COLO829 (cell line): Measurements from ENCODE around the gene ERP29.
"Not testable (repeated sequence)": the region's sequence is repeated elsewhere in the genome, so short reads cannot be mapped to it uniquely, and the experiment has no call there.

Source experiments
- DNase-seq: peaks from one replicate; pipeline ENCODE4 v3.0.0; 2012; ENCODE audit warnings: low spot score

Gene ERP29

DNA sequence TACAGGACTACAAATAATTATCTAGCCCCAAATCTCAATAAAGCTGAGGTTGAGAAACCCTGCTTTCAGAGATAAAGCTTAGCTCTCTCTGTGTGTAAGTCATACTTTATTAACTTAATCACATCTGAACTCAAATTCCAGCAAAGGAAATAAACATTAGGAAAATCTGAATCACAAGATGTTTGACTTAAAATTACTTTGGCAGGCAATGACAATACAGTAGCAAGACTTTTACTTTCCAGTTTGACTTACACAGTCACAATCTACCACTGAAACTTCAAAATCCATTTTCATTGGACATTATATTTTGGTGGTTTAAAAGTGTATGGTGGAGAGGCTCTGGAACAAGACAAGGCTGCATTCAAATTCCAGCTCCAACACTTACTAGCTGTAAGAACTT is 11.7 kb upstream of the ERP29 start:
- no peak for DNase-seq

DNA sequence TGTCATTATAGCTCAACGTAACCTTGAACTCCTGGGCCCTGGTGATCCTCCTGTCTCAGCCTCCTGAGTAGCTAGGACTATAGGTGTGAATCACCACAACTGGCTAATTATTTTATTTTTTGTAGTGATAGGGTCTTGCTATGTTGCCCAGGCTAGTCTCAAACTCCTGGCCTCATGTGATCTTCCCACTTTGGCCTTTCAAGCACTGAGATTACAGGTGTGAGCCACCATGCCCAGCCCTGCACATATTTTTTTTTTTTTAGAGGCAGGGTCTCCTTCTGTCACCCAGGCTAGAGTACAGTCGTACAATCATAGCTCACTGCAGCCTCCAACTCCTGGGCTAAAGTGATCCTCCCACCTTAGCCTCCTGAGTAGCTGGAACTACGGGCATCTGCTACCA is 9.2 kb upstream of the ERP29 start:
- no peak for DNase-seq

DNA sequence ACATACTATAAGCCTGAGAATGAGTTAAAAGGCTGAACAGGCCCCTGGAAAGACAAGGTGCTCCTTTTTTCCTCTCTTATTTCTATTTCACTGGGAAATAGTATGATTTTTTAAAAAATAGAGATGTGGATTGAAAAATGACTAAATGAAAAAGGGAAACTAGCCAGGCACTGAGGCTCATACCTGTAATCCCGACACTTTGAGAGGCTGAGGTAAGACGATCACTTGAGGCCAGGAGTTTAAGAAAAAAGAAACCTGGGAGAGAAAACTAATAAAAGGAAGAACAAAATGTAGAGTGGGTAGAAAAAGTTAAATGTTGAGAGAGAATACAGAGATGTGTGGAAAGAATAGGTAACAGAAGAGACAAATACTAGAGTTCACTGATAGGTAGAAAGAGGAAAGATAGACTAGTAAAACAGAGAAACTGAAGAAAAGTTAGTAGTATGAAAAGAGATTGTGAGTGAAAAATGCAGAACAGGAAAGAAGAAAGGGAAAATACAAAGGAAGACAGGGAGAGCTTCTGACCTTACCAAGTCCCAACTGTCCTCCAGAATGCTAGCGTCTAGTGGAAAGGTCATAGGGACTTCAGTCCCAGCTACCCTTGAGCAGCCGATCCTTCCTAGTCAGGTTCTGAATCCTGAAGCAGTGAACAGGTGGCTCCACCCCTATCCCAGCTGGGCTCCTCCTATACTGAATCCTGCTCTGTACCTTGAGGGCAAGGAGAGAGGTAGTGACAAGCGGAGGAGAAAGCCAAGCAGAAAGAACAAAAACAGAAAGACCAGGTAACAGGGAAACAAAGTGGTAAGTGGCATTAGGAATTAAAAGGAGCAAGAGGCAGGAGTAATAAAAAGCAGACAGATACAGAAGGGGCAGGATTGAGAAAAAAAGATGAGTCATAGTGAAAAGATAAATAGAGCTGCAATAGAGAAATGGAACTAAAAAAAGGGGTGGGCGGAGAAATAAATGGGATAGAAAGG is 7.5 kb upstream of the ERP29 start:
- no peak for DNase-seq

DNA sequence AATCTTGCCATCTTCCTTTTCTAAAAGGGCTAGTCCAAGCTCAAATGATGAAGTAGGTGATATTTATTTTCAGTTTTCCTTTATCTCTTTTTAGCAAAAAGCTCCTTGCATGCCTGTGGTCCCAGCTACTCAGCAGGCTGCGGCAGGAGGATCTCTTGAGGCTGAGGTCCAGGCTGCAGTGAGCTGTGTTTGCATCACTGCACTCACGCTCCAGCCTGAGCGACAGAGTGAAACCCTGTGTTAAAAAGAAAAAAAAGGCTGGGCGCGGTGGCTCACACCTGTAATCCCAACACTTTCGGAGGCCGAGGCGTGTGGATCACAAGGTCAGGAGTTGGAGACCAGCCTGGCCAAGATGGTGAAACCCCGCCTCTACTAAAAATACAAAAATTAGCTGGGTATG is 5.3 kb upstream of the ERP29 start:
- DNase-seq: no peak

DNA sequence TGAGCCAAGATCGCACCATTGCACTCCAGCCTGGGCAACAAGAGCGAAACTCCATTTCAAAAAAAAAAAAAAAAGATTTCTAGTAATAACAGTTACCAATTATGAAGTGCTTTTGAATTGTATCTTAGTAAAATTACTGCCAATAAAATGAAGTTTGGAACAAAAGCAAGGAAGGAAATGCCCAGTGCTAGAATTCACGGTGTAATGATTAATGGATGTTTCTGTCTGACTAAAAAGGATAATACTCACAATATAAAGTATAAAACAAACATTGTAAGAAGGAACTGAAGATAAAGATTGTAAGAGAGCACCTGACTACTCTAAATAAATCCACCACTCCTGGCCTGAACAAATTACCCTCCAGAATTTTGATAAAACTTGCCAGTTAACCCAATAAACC is 4.3 kb upstream of the ERP29 start:
- no peak for DNase-seq

DNA sequence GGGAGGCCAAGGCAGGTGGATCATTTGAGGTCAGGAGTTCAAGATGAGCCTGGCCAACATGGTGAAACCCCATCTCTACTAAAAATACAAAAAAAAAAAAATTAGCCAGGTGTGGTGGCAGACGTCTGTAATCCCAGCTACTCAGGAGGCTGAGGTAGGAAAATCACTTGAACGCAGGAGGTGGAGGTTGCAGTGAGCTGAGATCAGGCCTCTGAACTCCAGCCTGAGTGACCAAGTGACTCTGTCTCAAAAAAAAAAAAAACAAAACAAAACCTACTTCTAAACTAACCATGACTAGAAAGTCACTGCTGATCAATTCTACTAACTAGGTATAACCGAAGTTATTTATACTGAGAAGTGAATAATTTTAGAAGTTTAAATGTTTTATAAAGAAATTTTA is 3.6 kb upstream of the ERP29 start:
- DNase-seq: not testable (repeated sequence)

DNA sequence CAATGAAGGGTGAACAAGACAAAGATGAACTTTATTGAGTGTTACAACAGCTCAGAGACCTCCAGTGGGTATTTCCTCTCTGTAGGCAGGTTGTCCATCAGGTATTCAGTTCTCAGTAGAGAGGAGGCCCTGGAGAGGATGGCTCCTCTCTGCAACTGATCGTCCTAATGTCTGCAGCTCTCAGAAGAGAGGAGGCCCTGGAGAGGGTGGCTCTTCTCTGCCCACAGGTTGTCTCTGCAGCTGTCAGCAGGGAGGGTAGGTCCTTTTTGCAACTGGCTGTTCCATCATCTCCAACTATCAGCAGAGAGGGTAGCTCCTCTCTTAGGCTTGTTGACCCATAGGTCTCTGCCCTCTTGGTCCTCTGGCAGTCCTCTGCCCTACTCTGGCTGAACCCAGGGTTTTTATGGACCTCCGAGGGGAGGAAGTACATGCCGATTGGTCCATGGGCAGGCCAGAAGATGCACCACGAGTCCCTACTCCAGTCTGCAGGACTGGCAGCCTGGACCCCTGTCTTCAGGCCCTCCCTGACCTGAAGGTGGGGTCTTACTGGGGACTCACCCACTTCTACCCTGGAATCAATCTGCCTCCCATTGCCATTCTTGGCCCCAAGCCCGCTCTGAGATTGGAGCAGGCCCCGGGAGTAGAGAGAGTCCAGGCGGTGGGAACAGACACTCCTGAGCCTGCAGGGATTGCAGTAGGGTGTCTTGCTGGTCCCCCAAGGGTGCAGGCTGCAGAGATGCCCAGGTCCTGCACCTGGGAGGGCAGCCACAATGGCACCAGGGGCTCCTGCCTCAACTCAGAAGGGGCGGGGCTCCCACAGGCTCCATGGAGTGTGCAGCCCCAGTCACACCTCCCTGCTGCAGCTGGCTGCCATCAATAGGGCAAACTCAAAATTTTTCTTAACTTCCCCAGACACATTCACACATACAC is 2.5 kb upstream of the ERP29 start:
- no peak for DNase-seq

DNA sequence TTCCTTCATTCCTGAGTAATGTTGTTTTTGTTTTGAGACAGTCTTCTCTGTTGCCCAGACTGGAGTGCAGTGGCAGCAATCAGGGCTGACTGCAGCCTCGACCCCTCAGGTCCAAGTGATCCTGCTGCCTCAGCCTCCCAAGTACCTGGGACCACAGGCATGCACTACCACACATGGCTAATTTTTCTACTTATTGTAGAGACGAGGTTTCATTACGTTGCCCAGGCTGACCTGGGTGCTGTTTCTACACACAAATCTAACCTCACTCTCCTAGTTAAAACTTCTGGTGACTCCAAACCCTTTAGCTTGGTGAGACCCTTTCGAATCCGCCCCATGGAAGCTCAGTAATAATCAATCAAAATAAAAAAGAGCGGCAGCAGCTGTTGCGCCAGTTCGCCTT is 1.5 kb upstream of the ERP29 start:
- no peak for DNase-seq

DNA sequence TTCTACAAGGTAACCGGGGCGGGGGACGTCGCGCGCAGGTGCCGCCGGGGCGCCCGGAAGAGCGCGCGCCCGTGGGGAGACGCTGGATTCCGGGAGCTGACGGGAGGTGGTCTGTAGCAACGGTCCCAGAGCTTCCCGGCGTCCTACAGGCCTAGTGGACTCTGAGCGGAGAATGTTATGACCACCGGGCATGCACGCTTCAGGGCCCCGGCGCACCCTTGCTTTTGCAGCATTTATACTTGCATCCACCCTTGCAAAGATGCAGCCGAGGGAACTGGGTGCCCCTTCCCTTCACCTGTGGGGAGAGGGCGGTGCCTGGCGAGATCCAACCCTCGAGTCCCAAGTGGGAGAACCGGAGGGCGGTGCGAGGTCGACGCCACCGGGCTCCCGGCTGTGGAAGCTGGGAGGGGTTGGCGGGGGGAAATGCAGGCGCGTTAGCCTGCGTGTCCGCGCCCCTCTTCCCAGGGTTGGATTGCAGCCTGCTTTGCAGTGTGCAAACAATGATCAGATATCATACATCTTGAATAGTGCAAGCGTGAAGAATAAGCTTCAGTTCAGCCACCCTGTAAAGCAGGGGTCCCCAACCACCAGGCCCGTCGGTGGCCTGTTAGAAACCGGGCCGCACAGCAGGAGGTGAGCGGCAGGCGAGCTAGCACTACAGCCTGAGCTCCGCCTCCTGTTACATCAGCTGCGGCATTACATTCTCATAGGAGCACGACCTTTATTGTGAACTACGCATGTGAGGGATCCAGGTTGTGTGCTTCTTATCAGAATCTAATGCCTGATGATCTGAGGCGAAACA is 576 bp downstream of the ERP29 start:
- no peak for DNase-seq

DNA sequence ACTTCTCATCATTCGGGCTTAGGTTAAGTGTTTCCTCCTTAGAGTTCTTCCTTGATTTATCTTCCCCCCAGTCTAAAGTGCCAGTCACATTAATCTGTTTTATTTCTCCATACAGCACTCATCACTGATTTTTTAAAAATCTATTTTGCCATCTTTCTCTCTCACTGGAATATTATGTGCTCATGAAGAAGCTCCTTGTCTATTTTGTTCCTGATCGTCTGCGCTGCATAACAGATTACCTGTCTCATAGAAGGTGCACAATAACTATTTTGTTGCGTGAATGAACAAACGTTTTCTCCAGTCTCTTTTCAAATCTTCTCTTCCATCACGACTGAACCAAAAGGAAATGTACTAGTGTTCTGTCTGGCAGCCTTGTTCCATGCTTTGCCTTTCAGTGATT is 2.7 kb downstream of the ERP29 start:
- DNase-seq: no peak

DNA sequence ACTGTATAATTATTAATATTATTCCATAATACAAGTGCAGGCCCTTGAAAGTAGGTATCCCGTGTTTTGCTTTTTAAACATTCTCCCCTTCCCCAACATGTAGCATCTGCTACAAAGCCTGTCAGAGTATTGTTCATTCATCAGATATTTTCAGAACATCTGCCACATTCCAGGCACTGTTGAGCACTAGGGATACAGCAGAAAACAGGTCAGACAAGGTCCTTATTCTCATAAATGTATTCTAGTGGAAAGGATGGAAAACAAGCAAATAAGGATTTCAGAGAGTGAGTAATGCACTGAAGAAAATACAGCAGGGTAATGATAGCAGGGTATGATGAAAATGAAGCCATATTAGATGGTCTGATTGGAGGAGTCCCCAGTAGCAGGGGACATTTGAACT is 3.8 kb downstream of the ERP29 start:
- no peak for DNase-seq

DNA sequence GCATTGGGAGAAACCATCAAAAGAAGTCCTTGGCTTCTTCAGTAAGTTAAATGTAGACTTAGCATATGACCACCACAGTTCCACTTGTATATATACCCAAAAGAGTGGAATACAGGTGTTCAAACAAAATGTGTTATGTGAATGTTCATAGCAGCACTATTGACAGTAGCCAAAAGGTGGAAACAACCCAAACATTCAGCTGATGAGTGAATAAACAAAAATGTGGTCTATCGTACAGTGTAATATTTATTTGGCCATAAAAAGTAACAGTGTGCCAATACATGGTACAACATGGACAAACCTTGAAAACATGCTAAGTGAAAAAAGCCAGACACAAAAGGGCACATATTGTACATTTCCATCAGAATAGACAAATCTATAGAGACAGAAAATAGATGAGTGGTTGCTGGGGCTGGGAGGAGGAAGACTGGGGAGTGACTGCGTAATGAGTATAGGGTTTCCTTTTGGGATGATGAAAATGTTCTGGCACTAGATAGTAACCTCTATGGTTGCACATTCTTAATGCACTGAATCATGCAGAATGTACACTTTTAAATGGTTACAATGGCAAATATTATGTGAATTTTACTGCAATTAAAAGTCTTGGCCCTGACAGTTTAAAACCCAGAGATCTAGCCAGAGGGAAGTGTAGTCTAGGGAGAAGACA is 5.5 kb downstream of the ERP29 start:
- DNase-seq: no peak

DNA sequence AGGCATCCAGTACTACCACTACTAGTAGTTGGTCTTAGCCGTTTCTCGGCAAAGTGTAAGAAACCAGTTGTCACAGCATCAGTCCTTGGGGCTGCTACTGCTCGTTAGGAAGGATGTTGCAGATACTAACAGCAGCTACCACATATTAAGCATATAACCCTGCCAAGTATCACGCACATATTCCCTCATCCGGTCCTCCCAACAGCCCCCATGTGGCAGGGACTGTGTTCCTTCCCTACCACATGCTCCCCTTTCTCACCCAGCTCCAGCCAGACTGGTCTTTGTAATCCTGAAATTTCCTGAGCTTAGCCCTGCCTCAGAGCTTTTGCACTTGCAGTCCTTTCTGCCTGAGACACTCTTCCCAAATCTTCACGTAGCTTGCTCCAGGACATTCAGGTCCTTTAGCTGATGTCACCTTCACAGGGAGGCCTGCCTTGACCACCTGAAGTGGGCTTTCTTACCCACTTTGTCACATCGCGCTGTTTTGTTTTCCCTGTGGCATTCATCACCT is 7.8 kb downstream of the ERP29 start:
- no peak for DNase-seq

DNA sequence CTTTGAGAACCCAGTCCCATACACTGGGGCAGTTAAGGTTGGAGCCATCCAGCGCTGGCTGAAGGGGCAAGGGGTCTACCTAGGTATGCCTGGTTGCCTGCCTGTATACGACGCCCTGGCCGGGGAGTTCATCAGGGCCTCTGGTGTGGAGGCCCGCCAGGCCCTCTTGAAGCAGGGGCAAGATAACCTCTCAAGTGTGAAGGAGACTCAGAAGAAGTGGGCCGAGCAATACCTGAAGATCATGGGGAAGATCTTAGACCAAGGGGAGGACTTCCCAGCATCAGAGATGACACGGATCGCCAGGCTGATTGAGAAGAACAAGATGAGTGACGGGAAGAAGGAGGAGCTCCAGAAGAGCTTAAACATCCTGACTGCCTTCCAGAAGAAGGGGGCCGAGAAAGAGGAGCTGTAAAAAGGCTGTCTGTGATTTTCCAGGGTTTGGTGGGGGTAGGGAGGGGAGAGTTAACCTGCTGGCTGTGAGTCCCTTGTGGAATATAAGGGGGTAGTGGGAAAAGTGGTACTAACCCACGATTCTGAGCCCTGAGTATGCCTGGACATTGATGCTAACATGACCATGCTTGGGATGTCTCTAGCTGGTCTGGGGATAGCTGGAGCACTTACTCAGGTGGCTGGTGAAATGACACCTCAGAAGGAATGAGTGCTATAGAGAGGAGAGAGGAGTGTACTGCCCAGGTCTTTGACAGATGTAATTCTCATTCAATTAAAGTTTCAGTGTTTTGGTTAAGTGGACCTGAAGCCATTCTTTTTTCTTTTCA is 9.2 kb downstream of the ERP29 start:
- no peak for DNase-seq

DNA sequence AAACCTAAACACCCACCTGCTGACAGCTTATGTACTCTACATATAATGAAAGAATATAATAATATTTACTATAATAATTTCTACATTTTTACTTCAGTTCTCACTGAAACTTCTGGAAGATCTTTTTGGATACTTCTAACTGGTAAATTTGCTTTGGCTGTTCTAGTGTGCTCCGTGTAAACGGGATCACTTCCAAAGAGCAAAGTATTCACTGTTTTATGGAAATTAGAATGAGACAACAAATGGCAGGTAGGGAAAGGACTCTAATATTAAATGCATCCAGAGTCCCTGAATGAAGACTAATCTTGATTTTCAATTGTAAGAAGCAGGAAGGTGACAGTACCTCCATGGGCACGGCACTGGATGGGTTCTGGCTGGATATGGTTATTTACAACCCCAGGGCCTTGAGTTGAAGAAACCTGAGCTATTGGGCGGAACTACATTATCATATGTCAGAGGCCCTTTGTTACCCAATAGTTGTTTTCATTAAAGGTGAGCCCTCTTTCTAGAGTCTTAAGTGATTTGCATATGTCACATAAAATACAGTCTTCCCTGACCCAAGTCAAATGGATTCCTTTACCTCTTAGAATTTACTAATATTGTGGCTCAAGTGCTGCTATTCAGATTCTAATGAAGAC is 10.7 kb downstream of the ERP29 start:
- DNase-seq: no peak

DNA sequence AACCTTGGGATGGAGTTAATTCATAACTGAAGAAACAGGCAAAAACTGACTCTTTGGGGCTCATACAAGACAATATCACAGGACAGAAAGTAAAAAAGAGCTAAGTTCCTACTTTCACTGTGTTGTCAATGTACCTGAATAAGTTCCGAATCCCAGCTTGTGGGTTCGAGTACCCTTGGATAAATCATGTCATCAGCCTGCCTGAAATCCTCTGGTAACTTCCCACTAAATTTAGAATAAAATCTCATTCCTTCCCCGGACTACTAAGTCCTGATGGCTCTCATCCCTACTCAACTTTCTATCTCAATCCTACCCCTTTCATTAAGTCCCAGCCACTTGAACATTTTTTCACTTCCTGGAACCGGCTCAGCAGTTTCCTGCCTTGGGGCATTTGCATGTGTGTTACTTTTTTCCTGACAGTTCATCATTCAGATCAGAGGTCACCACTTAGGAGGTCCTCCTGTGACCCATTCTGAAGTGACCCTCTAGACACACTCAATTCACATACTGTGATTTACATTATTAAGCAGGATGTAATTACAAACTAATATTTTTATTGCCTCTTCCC is 12.7 kb downstream of the ERP29 start:
- peak; percentile 28 for DNase-seq

DNA sequence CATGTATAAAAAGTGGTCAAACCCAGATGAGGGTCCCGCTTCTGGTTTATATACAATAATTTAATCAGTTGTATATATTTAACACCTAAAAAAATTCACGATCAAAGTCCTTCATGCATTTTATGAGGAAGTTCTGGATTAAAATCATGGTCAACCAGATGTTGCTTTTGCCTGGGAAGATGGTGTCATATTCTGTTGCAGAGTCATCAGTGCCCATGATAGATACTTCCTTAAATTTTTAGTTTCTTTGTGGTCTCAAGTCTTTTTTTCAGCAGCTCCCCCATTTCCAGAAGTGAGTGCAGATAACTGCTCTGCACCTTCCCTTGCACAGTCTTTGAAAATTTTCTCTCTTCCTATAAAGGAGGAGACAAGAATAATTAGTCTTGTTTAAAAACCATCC is 16.1 kb downstream of the ERP29 start:
- no peak for DNase-seq

DNA sequence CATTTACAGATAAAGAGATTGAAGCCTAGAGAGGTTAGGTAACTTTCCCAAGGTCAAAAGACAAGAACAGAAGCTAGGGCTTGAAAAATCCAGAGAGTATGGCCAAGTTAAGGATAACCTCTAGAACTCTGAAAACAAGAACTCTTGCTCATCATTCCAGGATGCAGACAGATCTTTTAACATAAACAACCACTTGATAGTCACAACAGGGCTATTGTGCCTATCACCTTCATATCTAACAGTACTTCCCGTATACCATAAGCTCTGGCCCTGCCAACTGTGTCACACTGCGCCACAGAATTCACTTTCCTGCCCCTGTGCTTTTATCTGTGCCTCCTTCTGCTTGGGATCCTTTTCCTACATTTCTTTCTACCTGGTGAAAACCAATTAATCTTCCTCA is 18.2 kb downstream of the ERP29 start:
- peak; percentile 62 for DNase-seq

DNA sequence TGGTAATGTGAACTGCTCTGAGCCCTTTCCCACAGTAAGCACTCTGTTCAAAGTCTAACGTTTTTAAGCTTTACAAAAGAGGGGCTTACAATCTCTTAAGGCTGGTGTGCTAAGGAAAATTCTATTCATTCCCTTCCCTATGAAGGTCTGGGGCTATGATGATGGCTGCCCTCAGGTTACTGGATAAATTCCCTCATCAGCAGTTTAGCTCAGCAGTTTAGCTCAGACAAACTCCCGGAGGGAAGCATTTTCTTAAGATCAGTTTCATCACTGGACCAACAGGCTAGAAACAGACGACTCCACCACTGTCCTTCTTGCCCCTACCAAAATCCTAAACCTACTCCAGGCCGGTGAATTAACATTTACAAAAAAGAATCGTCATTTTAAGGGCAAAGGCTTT is 19.1 kb downstream of the ERP29 start:
- DNase-seq: no peak
